Muscle layer of duodenum (tissue), 2 donors: ENCODE data around the gene ANKRD2.
"Not testable (repeated sequence)": the region's sequence is repeated elsewhere in the genome, so short reads cannot be mapped to it uniquely, and the experiment has no call there.

ENCODE experiments used
- H3K27ac ChIP-seq: one replicate; pipeline ENCODE4 v1.7.0; 2013; ENCODE audit warnings: mild to moderate bottlenecking, low read length
- H3K27me3 ChIP-seq: one replicate; pipeline ENCODE4 v1.7.0; 2013; ENCODE audit warnings: low read depth, mild to moderate bottlenecking, control low read depth, low read length
- H3K36me3 ChIP-seq, 2 donors: one replicate each; pipeline ENCODE4 v1.7.0; 2013; ENCODE audit warnings: low read length in 2 of 2, control low read depth in 1 of 2, mild to moderate bottlenecking in 1 of 2; ENCODE audit not compliant: insufficient read depth in 2 of 2, control insufficient read depth in 1 of 2
- H3K4me1 ChIP-seq, 2 donors: one replicate each; pipeline ENCODE4 v1.7.0; 2013; ENCODE audit warnings: low read length in 2 of 2, mild to moderate bottlenecking in 2 of 2, control low read depth in 1 of 2, moderate library complexity in 1 of 2; ENCODE audit not compliant: insufficient read depth in 2 of 2, control insufficient read depth in 1 of 2
- H3K4me3 ChIP-seq, 2 donors: one replicate each; pipeline ENCODE4 v1.7.0; 2013; ENCODE audit warnings: low read length in 2 of 2, low read depth in 1 of 2, mild to moderate bottlenecking in 1 of 2
- H3K9me3 ChIP-seq, 2 donors: one replicate each; pipeline ENCODE4 v1.7.0; 2013; ENCODE audit warnings: low read length in 2 of 2, control low read depth in 1 of 2, mild to moderate bottlenecking in 1 of 2; ENCODE audit not compliant: control insufficient read depth in 1 of 2
- donor health status: healthy.

Gene ANKRD2

DNA sequence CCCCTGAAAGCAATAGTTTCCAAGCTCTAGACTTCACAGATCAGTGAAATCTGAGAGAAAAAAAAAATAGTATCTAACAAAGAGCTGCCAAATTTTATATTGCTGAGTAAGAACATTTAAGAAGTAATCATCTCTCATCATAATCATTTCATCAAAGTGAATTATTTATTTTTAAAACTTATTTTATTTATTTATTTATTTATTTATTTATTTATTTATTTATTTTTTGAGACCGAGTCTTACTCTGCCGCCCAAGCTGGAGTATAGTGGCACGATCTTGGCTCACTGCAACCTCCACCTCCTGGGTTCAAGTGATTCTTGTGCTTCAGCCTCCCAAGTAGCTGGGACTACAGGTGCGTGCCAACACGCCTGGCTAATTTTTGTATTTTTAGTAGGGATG is 3.9 kb downstream of the ANKRD2 start:
- not testable (repeated sequence) for H3K36me3 ChIP-seq, H3K9me3 ChIP-seq, H3K4me3 ChIP-seq, H3K27ac ChIP-seq, H3K4me1 ChIP-seq, H3K27me3 ChIP-seq

DNA sequence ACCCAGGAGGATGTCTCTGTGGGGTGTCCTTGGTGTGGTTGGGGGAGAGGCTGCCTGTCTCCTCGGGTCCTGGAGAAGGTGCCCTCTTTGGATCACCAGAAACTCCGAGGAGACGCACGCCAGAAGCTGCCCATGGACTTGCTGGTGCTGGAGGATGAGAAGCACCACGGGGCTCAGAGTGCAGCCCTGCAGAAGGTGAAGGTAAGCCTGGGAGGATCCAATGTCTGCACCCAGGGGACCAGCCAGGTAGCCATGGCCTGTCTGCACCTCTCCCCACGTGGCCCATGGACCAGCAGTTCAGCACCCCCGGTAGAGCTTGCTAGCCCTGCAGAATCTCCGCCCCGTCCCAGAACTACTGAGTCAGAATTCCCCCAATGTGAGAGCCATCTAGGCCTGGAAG is 5.1 kb downstream of the ANKRD2 start:
- H3K36me3 ChIP-seq: no peaks in the 10 kb centered on the region
- H3K27me3 ChIP-seq: no peaks in the 10 kb centered on the region
- no peak overlapping the region for H3K27ac ChIP-seq
- H3K4me3 ChIP-seq: no peak overlapping the region
- H3K9me3 ChIP-seq: no peaks in the 10 kb centered on the region
- H3K4me1 ChIP-seq: peaks cover 0 to 3% of the 10 kb centered on the region in 2 donors

DNA sequence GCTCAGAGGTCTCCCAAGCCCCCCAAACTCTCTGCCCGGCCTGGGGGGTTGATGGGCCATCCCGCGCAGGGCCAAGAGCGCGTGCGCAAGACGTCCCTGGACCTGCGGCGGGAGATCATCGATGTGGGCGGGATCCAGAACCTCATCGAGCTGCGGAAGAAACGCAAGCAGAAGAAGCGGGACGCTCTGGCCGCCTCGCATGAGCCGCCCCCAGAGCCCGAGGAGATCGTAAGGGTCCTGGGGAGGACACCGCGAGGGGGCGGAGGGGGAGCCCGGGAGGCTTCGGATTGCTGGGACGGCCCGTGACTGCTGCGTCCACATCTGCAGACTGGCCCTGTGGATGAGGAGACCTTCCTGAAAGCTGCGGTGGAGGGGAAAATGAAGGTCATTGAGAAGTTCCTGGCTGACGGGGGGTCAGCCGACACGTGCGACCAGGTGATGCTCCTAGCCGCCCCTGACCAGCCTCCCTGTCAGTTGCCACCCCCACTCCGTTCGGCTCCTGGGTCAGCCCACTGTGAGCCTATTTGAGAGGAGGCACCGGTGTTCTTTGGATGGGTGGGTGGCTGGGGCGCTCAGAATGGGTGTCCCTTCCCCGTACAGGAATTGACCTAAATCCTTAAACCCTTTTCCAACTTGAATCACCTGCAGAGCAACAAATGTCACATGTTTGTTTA is 5.7 kb downstream of the ANKRD2 start:
- H3K9me3 ChIP-seq: no peaks in the 10 kb centered on the region
- no peaks in the 10 kb centered on the region for H3K27me3 ChIP-seq
- H3K36me3 ChIP-seq: no peaks in the 10 kb centered on the region
- no peaks in the 10 kb centered on the region for H3K4me1 ChIP-seq
- H3K27ac ChIP-seq: no peak overlapping the region
- H3K4me3 ChIP-seq: no peak overlapping the region

DNA sequence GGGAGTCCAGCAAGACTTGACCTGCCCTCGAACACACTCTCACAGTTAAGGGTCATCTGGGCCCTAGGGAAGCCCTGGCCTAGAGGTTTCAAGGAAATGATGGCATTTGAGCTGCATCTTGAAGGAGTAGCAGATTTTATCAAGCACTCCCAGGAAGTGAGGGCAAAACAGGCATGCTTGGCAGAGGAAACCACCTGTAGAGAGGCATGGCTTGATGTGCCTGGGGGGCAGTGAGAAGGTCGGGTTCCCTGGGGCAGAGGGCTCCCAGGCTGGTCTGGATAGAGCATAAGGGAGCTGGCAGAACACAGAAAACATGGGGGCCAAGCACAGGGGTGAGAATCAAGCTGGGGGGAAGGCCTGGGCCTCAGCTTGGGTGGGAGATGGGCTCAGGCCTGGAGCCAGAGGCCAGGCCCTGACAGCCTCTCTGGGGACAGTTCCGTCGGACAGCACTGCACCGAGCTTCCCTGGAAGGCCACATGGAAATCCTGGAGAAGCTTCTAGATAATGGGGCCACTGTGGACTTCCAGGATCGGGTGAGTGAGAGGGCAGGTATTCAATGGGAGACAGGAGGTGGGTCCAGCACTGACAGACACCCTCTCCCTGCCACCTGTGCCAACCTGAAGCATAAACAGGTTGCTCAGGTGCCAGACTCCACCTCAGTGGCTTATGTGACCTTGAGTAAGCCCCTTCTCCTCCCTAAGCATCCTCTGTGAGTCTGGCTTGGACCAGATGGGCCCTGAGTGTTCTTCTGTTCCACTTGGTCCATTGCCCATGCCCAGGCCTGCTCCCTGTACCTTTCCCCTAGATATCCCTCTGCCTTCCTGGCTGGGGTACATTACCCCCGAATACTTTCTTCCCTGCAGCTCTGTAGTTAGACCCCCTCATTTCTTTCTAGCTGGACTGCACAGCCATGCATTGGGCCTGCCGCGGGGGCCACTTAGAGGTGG is 8.1 kb downstream of the ANKRD2 start:
- Histone ChIP-seq H3K9me3 (no peaks in the 10 kb centered on the region), H3K4me3 (no peak overlapping the region), H3K27ac (no peak overlapping the region), H3K4me1 (no peaks in the 10 kb centered on the region), H3K27me3 (no peaks in the 10 kb centered on the region), H3K36me3 (no peaks in the 10 kb centered on the region)

DNA sequence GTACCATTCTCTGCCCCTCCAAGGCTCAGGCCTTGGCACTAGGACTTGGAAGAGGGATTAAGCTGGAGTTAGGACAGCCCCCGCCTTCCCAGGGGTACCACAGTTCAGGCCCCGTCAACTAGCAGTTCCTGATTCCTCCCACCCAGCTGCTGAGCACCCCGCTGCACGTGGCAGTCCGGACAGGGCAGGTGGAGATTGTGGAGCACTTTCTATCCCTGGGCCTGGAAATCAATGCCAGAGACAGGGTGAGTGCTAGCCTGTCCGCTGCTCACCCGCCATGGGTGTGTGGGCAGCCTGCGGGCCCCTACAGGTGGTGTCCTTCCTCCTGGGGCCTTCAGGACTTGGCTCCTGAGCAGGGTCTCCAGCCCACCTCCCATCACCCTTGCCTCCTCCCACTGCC is 9.6 kb downstream of the ANKRD2 start:
- Histone ChIP-seq H3K4me3 (no peak overlapping the region), H3K36me3 (no peaks in the 10 kb centered on the region), H3K27ac (no peak overlapping the region), H3K9me3 (no peaks in the 10 kb centered on the region), H3K27me3 (no peaks in the 10 kb centered on the region), H3K4me1 (no peaks in the 10 kb centered on the region)

DNA sequence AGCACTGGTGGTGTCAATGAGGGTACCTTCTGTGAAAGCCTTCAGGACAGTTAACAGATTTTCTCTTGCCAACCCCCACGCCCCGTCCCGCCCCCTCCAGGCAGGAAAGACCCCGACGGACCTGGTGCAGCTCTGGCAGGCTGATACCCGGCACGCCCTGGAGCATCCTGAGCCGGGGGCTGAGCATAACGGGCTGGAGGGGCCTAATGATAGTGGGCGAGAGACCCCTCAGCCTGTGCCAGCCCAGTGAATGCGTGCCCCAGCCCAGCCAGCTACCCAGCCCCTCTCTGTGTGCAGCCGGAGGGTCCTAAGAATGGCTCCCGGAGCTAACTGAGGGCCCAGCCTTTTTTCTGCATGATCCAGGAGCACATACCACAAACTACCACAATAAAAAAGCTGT is 10.9 kb downstream of the ANKRD2 start:
- no peaks in the 10 kb centered on the region for H3K36me3 ChIP-seq
- no peaks in the 10 kb centered on the region for H3K4me1 ChIP-seq
- H3K4me3 ChIP-seq: no peak overlapping the region
- no peak overlapping the region for H3K27ac ChIP-seq
- H3K27me3 ChIP-seq: no peaks in the 10 kb centered on the region
- no peaks in the 10 kb centered on the region for H3K9me3 ChIP-seq

DNA sequence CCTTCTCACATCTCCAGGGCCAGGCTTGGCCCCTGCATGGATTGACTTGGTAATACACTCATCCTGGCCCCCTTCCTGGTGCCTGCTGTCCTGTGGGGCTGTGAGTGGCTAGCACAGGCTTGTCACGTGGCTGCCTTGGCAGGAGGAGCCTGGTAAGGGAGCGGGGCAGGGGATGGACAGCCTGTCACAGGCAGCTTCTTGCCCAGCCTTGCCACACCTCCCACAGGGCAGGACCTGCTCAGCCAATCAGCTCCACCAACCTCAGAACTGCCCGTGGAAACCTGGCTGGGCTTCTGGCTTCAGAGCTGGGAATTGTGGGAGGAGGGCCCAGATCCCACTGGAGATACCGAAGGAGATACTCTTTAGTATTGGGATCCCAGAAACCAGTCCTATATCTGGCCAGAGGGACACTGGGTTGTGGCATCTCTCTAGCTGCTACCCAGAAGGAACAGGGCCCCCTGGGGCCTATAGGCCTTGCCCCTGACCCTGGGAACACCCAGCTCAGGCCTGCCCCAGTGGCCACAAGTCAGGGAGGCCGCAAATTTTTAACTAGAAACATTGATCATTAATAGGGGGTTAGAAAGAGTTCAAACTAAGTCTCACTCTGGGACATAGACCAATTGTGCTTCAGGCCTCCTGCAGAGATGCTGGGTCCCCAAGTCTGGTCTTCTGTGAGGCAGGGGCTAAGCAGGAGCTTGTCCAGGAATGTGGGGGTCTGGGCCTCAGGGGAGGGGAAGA is 11.7 kb downstream of the ANKRD2 start, which contains the start of gene HOGA1:
Gene HOGA1, plus strand, starts transcription at position 330 of the 738 bp plus-strand sequence. Its CDS starts 315 bp downstream, at position 645.
- Histone ChIP-seq H3K27ac (no peak within 1 kb of the TSS), H3K4me3 (no peak within 1 kb of the TSS)

DNA sequence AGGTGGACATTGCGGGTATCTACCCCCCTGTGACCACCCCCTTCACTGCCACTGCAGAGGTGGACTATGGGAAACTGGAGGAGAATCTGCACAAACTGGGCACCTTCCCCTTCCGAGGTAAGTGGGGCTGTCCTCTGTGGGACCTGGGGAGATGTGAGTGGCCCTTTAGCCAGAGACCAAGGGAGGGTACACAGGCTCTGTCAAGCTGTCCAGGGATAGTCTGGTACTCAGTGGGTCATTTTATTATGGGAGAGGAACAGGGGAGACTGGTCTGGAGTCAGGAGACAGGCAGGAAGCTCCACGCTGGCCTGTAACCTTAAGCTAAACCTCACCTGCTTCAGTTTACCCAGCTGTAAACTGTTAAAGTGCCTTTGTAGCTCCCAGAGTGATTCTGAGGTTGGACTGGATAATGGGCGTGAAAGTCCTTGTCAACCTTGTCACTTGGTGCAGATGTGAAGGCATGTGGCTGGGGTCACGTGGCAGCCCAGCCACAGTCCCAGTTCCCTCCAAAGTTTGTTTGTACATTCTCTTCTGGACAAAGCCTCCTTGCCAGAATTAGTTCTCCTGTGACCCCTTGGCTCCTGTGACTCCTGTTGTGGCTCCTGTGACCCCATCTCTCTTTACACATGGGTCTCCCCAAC is 12.3 kb downstream of the ANKRD2 start:
- H3K36me3 ChIP-seq: no peaks in the 10 kb centered on the region
- no peaks in the 10 kb centered on the region for H3K9me3 ChIP-seq
- no peaks in the 10 kb centered on the region for H3K4me1 ChIP-seq
- H3K4me3 ChIP-seq: no peak overlapping the region
- no peaks in the 10 kb centered on the region for H3K27me3 ChIP-seq
- H3K27ac ChIP-seq: no peak overlapping the region

More for the DNA sequence above, 11.7 kb downstream of the ANKRD2 start, which contains the start of gene HOGA1:
- Histone ChIP-seq H3K4me1 (no peaks in the 10 kb centered on the region), H3K27me3 (no peaks in the 10 kb centered on the region), H3K36me3 (no peaks in the 10 kb centered on the region), H3K9me3 (no peaks in the 10 kb centered on the region)

DNA sequence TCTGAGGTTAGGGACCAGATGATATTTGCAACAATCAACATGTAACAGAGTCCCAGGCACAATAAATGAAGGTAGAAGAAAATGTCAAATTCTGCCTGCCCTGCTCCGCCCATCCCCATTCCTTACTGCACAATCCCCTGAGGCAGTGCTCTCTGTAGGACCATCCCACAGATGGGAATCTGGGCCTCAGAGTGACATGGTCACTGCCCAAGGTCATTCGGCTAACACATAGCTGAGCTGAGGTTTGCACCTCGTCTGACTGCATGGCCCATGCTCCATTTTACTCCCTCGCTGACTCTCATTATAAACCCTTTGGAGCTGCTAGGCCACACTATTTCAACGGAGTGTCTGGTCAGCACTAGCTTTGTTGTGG is 12.8 kb downstream of the ANKRD2 start:
- no peaks in the 10 kb centered on the region for H3K27me3 ChIP-seq
- no peaks in the 10 kb centered on the region for H3K9me3 ChIP-seq
- no peaks in the 10 kb centered on the region for H3K36me3 ChIP-seq
- H3K4me1 ChIP-seq: no peaks in the 10 kb centered on the region
- no peak overlapping the region for H3K4me3 ChIP-seq
- no peak overlapping the region for H3K27ac ChIP-seq

DNA sequence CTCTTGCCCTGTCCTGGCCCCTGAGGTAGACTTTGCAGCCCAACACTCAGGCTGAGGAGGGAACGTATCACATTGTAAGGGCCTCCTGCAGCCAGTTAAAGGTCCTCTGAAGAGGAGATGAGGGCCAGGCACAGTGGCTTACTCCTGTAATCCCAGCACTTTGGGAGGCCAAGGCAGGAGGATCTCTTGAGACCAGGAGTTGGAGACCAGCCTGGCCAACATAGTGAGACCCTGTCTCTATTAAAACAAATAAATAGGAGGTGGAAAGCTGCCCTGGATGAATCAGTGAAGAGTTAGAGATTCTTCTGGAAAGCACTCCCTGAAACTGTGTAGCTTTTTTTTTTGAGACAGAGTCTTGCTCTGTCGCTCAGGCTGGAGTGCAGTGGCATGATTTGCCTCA is 14.6 kb downstream of the ANKRD2 start:
- no peaks in the 10 kb centered on the region for H3K27me3 ChIP-seq
- no peak overlapping the region for H3K27ac ChIP-seq
- H3K36me3 ChIP-seq: no peaks in the 10 kb centered on the region
- H3K9me3 ChIP-seq: no peaks in the 10 kb centered on the region
- H3K4me3 ChIP-seq: no peak overlapping the region
- no peaks in the 10 kb centered on the region for H3K4me1 ChIP-seq

DNA sequence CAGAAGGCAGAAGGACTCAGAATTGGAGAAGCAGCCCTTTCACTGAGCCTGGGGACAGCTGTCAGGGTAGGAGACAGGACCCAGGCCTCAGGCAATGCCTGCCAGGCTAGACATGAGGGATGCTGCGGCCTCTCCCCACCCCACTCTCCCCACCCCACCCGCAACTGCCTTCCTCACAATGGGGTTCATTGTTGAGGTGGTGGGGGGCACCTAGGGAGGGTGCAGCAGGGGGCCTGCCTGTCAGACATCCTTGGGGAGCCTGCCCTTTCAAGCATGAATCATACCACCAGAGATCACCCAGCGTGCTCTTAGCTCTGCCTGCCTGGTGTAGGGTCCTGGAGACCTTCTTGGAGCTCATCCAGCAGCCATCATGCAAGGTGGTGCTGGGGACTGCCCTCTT is 16.9 kb downstream of the ANKRD2 start, which contains the start of gene C10orf62:
Gene C10orf62, plus strand, starts transcription at position 243 of the 400 bp plus-strand sequence. CDS start 177 bp downstream, outside the sequence.
- H3K4me1 ChIP-seq: no peaks in the 10 kb centered on the region
- H3K4me3 ChIP-seq: no peak within 1 kb of the TSS
- no peaks in the 10 kb centered on the region for H3K9me3 ChIP-seq
- no peaks in the 10 kb centered on the region for H3K36me3 ChIP-seq
- H3K27ac ChIP-seq: no peak within 1 kb of the TSS
- H3K27me3 ChIP-seq: no peaks in the 10 kb centered on the region
